ENCODE measurements around the gene ST8SIA1.
"Not testable (repeated sequence)": the region's sequence is repeated elsewhere in the genome, so short reads cannot be mapped to it uniquely, and the experiment has no call there.

ST8SIA1 gene

GRCh38 chr12:22149286-22149685, 185.2 kb downstream of the ST8SIA1 start:
- DNase-seq: not testable (repeated sequence)

GRCh38 chr12:22146686-22147085, 187.8 kb downstream of the ST8SIA1 start:
- DNase-seq: not testable (repeated sequence)

All from NCI-H2227 treated with DMSO at 0.1 percent for 48 hours (cell line).